Measurements from ENCODE around the gene AP2A2. TPM values are rescaled to one million over a fixed set of nuclear protein-coding genes. Genes with fewer than 3 reads are reported as not detected.
A peak's percentile ranks its signal among the peaks of the same experiment; 100 is the strongest.
"Not testable (repeated sequence)": the region's sequence is repeated elsewhere in the genome, so short reads cannot be mapped to it uniquely, and the experiment has no call there.

AP2A2 gene
- total and polyA plus RNA-seq, 5 donors from 2014 or later: 6.2 to 85.9 (median 7.5) TPM

GRCh38 chr11:961310-961920 is 35.7 kb downstream of the AP2A2 start:
- H3K9me3 Mint-ChIP-seq; H3K27me3 ChIP-seq (ENCODE audit: control insufficient read depth, insufficient read depth, low read length); H3K27me3 Mint-ChIP-seq; DNase-seq; H3K4me3 Mint-ChIP-seq; H3K27ac ChIP-seq (ENCODE audit: insufficient read depth, low read length, poor library complexity, severe bottlenecking); H3K4me3 ChIP-seq (ENCODE audit: low read depth, low read length); ATAC-seq (ENCODE audit: low read depth in 2 of 2); H3K9me3 ChIP-seq (ENCODE audit: control insufficient read depth in 2 of 2, low read length in 2 of 2); H3K27ac Mint-ChIP-seq; H3K4me1 ChIP-seq (ENCODE audit: control insufficient read depth, insufficient read depth, low read length, poor library complexity, severe bottlenecking): not testable (repeated sequence)
- Mint-ChIP-seq H3K36me3 (peaks cover 23% of the 10 kb centered on the region), H3K4me1 (peaks cover 0 to 21% (median 16%) of the 10 kb centered on the region in 4 donors)
- peaks cover 49% of the 10 kb centered on the region for H3K36me3 ChIP-seq (ENCODE audit: control insufficient read depth, insufficient read depth, low read length)

- Histone ChIP-seq H3K27ac (ENCODE audit: insufficient read depth, low read length, poor library complexity, severe bottlenecking) (no peak overlapping the region), H3K36me3 (ENCODE audit: control insufficient read depth, insufficient read depth, low read length) (peaks cover 49% of the 10 kb centered on the region), H3K4me1 (ENCODE audit: control insufficient read depth, insufficient read depth, low read length, poor library complexity, severe bottlenecking) (no peaks in the 10 kb centered on the region), H3K9me3 (ENCODE audit: control insufficient read depth in 2 of 2, low read length in 2 of 2) (no peaks in the 10 kb centered on the region), H3K4me3 (ENCODE audit: low read depth, low read length) (no peak overlapping the region), H3K27me3 (ENCODE audit: control insufficient read depth, insufficient read depth, low read length) (no peaks in the 10 kb centered on the region)
- DNase-seq (no peak), ATAC-seq (ENCODE audit: low read depth in 2 of 2) (no peak)
- H3K27me3 Mint-ChIP-seq: no peaks in the 10 kb centered on the region
- peaks cover 23% of the 10 kb centered on the region for H3K36me3 Mint-ChIP-seq
- peaks cover 0 to 2% (median 0%) of the 10 kb centered on the region in 7 donors for H3K9me3 Mint-ChIP-seq
- H3K4me1 Mint-ChIP-seq: peaks cover 0 to 23% (median 17%) of the 10 kb centered on the region in 4 donors
- H3K27ac Mint-ChIP-seq: peak overlapping the region in 1 of 3 donors; percentile 85
- no peak overlapping the region for H3K4me3 Mint-ChIP-seq
Measured at GRCh38 chr11:961921-962320, 36.3 kb downstream of the AP2A2 start.

GRCh38 chr11:962688-963087 is 37.0 kb downstream of the AP2A2 start:
- H3K27me3 Mint-ChIP-seq: no peaks in the 10 kb centered on the region
- H3K27ac ChIP-seq (ENCODE audit: insufficient read depth, low read length, poor library complexity, severe bottlenecking): no peak overlapping the region
- H3K4me3 Mint-ChIP-seq: no peak overlapping the region
- peaks cover 0 to 2% (median 0%) of the 10 kb centered on the region in 7 donors for H3K9me3 Mint-ChIP-seq
- peaks cover 0 to 22% (median 13%) of the 10 kb centered on the region in 4 donors for H3K4me1 Mint-ChIP-seq
- no peaks in the 10 kb centered on the region for H3K27me3 ChIP-seq (ENCODE audit: control insufficient read depth, insufficient read depth, low read length)
- H3K36me3 Mint-ChIP-seq: peaks cover 22% of the 10 kb centered on the region
- no peak for DNase-seq
- no peak for ATAC-seq (ENCODE audit: low read depth in 2 of 2)
- H3K36me3 ChIP-seq (ENCODE audit: control insufficient read depth, insufficient read depth, low read length): peaks cover 45% of the 10 kb centered on the region
- H3K4me3 ChIP-seq (ENCODE audit: low read depth, low read length): no peak overlapping the region
- H3K9me3 ChIP-seq (ENCODE audit: control insufficient read depth in 2 of 2, low read length in 2 of 2): no peaks in the 10 kb centered on the region
- H3K27ac Mint-ChIP-seq: no peak overlapping the region
- H3K4me1 ChIP-seq (ENCODE audit: control insufficient read depth, insufficient read depth, low read length, poor library complexity, severe bottlenecking): no peaks in the 10 kb centered on the region

GRCh38 chr11:963852-964251 is 38.2 kb downstream of the AP2A2 start:
- H3K27ac Mint-ChIP-seq: peak overlapping the region in 1 of 3 donors; percentile 80
- peaks cover 0 to 2% (median 0%) of the 10 kb centered on the region in 7 donors for H3K9me3 Mint-ChIP-seq
- no peak for ATAC-seq (ENCODE audit: low read depth in 2 of 2)
- Histone ChIP-seq H3K27me3 (ENCODE audit: control insufficient read depth, insufficient read depth, low read length) (no peaks in the 10 kb centered on the region), H3K9me3 (ENCODE audit: control insufficient read depth in 2 of 2, low read length in 2 of 2) (no peaks in the 10 kb centered on the region), H3K4me1 (ENCODE audit: control insufficient read depth, insufficient read depth, low read length, poor library complexity, severe bottlenecking) (no peaks in the 10 kb centered on the region), H3K36me3 (ENCODE audit: control insufficient read depth, insufficient read depth, low read length) (peaks cover 41% of the 10 kb centered on the region), H3K4me3 (ENCODE audit: low read depth, low read length) (no peak overlapping the region), H3K27ac (ENCODE audit: insufficient read depth, low read length, poor library complexity, severe bottlenecking) (no peak overlapping the region)
- peaks cover 0 to 22% (median 10%) of the 10 kb centered on the region in 4 donors for H3K4me1 Mint-ChIP-seq
- H3K27me3 Mint-ChIP-seq: no peaks in the 10 kb centered on the region
- no peak overlapping the region for H3K4me3 Mint-ChIP-seq
- DNase-seq: no peak
- H3K36me3 Mint-ChIP-seq: peaks cover 19% of the 10 kb centered on the region

- H3K36me3 Mint-ChIP-seq: peaks cover 23% of the 10 kb centered on the region
- no peak overlapping the region for H3K4me3 ChIP-seq (ENCODE audit: low read depth, low read length)
- ATAC-seq (ENCODE audit: low read depth in 2 of 2) (peak in 1 of 2 donors; percentile 41), DNase-seq (peak in 2 of 3 donors; percentile 24 to 45)
- no peak overlapping the region for H3K4me3 Mint-ChIP-seq
- peaks cover 10% of the 10 kb centered on the region for H3K4me1 ChIP-seq (ENCODE audit: control insufficient read depth, insufficient read depth, low read length, poor library complexity, severe bottlenecking)
- H3K9me3 Mint-ChIP-seq: peaks cover 0 to 2% (median 0%) of the 10 kb centered on the region in 7 donors
- no peaks in the 10 kb centered on the region for H3K9me3 ChIP-seq (ENCODE audit: control insufficient read depth in 2 of 2, low read length in 2 of 2)
- peaks cover 30% of the 10 kb centered on the region for H3K36me3 ChIP-seq (ENCODE audit: control insufficient read depth, insufficient read depth, low read length)
- H3K27ac ChIP-seq (ENCODE audit: insufficient read depth, low read length, poor library complexity, severe bottlenecking): no peak overlapping the region
- no peaks in the 10 kb centered on the region for H3K27me3 ChIP-seq (ENCODE audit: control insufficient read depth, insufficient read depth, low read length)
- H3K4me1 Mint-ChIP-seq: peaks cover 5 to 33% (median 13%) of the 10 kb centered on the region in 4 donors
- H3K27me3 Mint-ChIP-seq: no peaks in the 10 kb centered on the region
- peak overlapping the region in 2 of 3 donors; percentile 73 to 88 for H3K27ac Mint-ChIP-seq
Measured at GRCh38 chr11:965206-965775, 39.6 kb downstream of the AP2A2 start.

- DNase-seq: no peak
- Mint-ChIP-seq H3K4me3 (no peak overlapping the region), H3K4me1 (peaks cover 5 to 40% (median 19%) of the 10 kb centered on the region in 4 donors), H3K36me3 (peaks cover 27% of the 10 kb centered on the region), H3K27ac (peak overlapping the region in 1 of 3 donors; percentile 65), H3K9me3 (peaks cover 0 to 2% (median 0%) of the 10 kb centered on the region in 7 donors), H3K27me3 (no peaks in the 10 kb centered on the region)
- Histone ChIP-seq H3K27me3 (ENCODE audit: control insufficient read depth, insufficient read depth, low read length) (no peaks in the 10 kb centered on the region), H3K4me3 (ENCODE audit: low read depth, low read length) (no peak overlapping the region), H3K4me1 (ENCODE audit: control insufficient read depth, insufficient read depth, low read length, poor library complexity, severe bottlenecking) (peaks cover 17% of the 10 kb centered on the region), H3K27ac (ENCODE audit: insufficient read depth, low read length, poor library complexity, severe bottlenecking) (no peak overlapping the region), H3K9me3 (ENCODE audit: control insufficient read depth in 2 of 2, low read length in 2 of 2) (no peaks in the 10 kb centered on the region), H3K36me3 (ENCODE audit: control insufficient read depth, insufficient read depth, low read length) (peaks cover 34% of the 10 kb centered on the region)
- no peak for ATAC-seq (ENCODE audit: low read depth in 2 of 2)
Measured at GRCh38 chr11:967995-968751, 42.5 kb downstream of the AP2A2 start.

- Histone ChIP-seq H3K9me3 (ENCODE audit: control insufficient read depth in 2 of 2, low read length in 2 of 2) (no peaks in the 10 kb centered on the region), H3K4me3 (ENCODE audit: low read depth, low read length) (no peak overlapping the region), H3K27me3 (ENCODE audit: control insufficient read depth, insufficient read depth, low read length) (no peaks in the 10 kb centered on the region), H3K27ac (ENCODE audit: insufficient read depth, low read length, poor library complexity, severe bottlenecking) (no peak overlapping the region), H3K36me3 (ENCODE audit: control insufficient read depth, insufficient read depth, low read length) (peaks cover 34% of the 10 kb centered on the region), H3K4me1 (ENCODE audit: control insufficient read depth, insufficient read depth, low read length, poor library complexity, severe bottlenecking) (peaks cover 17% of the 10 kb centered on the region)
- DNase-seq (no peak), ATAC-seq (ENCODE audit: low read depth in 2 of 2) (no peak)
- Mint-ChIP-seq H3K27me3 (no peaks in the 10 kb centered on the region), H3K27ac (peak overlapping the region in 1 of 3 donors; percentile 65), H3K4me1 (peaks cover 5 to 40% (median 17%) of the 10 kb centered on the region in 4 donors), H3K9me3 (peaks cover 0 to 2% (median 0%) of the 10 kb centered on the region in 7 donors), H3K36me3 (peaks cover 26% of the 10 kb centered on the region), H3K4me3 (no peak overlapping the region)
Measured at GRCh38 chr11:968822-969221, 43.2 kb downstream of the AP2A2 start.
